HEK293 (cell line): Measurements from ENCODE around the gene AKT3.

Experiments used
- CTCF ChIA-PET: fragments of 350-600 bp; formaldehyde crosslinking; extraction: SDS; loops from one replicate; lab custom pipeline; 2021; ENCODE audit warnings: antibody characterized with exemption; lab: Yijun Ruan, JAX
- POLR2A ChIA-PET: fragments of 300-600 bp; formaldehyde crosslinking; extraction: SDS; loops from one replicate; lab custom pipeline; 2020; ENCODE audit warnings: antibody characterized with exemption, inconsistent platforms; lab: Yijun Ruan, JAX
- H3K27ac ChIP-seq: fragments of 200-500 bp; sonication (Bioruptor generic); 2 replicates; pipeline ENCODE4 v1.5.1; 2014; ENCODE audit warnings: low read depth, low read length, control low read depth, inconsistent platforms; ENCODE audit errors: extremely low read depth
- H3K36me3 ChIP-seq, 2 experiments: fragments of 200-500 bp in 1 of 2; sonication (Bioruptor generic) in 1 of 2; 1 replicate in 1 of 2; 2 replicates in 1 of 2; pipeline ENCODE4 v1.5.1; 2014 to 2017; ENCODE audit warnings: inconsistent platforms in 2 of 2, low read length in 2 of 2; ENCODE audit not compliant: control insufficient read depth in 2 of 2, insufficient read depth in 1 of 2
- H3K4me1 ChIP-seq: fragments of 200-500 bp; sonication (Bioruptor generic); 2 replicates; pipeline ENCODE4 v1.5.1; 2014; ENCODE audit warnings: mild to moderate bottlenecking, low read length, inconsistent platforms; ENCODE audit not compliant: control insufficient read depth, insufficient read depth
- H3K4me3 ChIP-seq: 2 replicates; pipeline ENCODE4 v1.5.1; 2011; ENCODE audit warnings: low read depth, mild to moderate bottlenecking, control low read depth, low read length, moderate library complexity
- H3K9me3 ChIP-seq: fragments of 200-500 bp; sonication (Bioruptor generic); 2 replicates; pipeline ENCODE4 v1.5.1; 2014; ENCODE audit warnings: low read depth, low read length, inconsistent platforms; ENCODE audit not compliant: control insufficient read depth, insufficient read depth
- CTCF ChIP-seq: fragments of 450-650 bp; formaldehyde crosslinking; IDR thresholded peaks from 2 replicates; pipeline ENCODE4 v1.5.1; 2016; ENCODE audit warnings: missing biosample characterization, missing genetic modification characterization
- GLI2 ChIP-seq: fragments of 450-650 bp; formaldehyde crosslinking; IDR thresholded peaks from 2 replicates; pipeline ENCODE4; 2017; ENCODE audit warnings: missing biosample characterization, missing genetic modification characterization, low read depth, borderline replicate concordance
- KLF10 ChIP-seq: fragments of 450-650 bp; IDR thresholded peaks from 2 replicates; pipeline ENCODE4 v1.5.1; 2018; ENCODE audit warnings: missing biosample characterization, mild to moderate bottlenecking, missing genetic modification characterization
- KLF7 ChIP-seq: fragments of 450-650 bp; formaldehyde crosslinking; IDR thresholded peaks from 2 replicates; pipeline ENCODE4 v1.5.1; 2016; ENCODE audit warnings: missing biosample characterization, missing genetic modification characterization, borderline replicate concordance
- KLF8 ChIP-seq: fragments of 450-650 bp; formaldehyde crosslinking; IDR thresholded peaks from 2 replicates; pipeline ENCODE4 v1.5.1; 2016; ENCODE audit warnings: missing biosample characterization, missing genetic modification characterization
- PRDM10 ChIP-seq: fragments of 450-650 bp; formaldehyde crosslinking; IDR thresholded peaks from 2 replicates; pipeline ENCODE4 v1.5.1; 2016; ENCODE audit warnings: missing biosample characterization, missing genetic modification characterization
- ZBTB1 ChIP-seq: fragments of 450-650 bp; formaldehyde crosslinking; IDR thresholded peaks from 2 replicates; pipeline ENCODE4 v1.5.1; 2016; ENCODE audit warnings: missing biosample characterization, missing genetic modification characterization
- ZBTB8A ChIP-seq: fragments of 450-650 bp; formaldehyde crosslinking; IDR thresholded peaks from 2 replicates; pipeline ENCODE4 v1.5.1; 2016; ENCODE audit warnings: missing biosample characterization, missing genetic modification characterization
- ZNF121 ChIP-seq: fragments of 450-650 bp; formaldehyde crosslinking; IDR thresholded peaks from 2 replicates; pipeline ENCODE4 v1.5.1; 2016; ENCODE audit warnings: missing biosample characterization, missing genetic modification characterization
- ZNF175 ChIP-seq: fragments of 450-650 bp; formaldehyde crosslinking; IDR thresholded peaks from 2 replicates; pipeline ENCODE4 v1.5.1; 2016; ENCODE audit warnings: missing biosample characterization, missing genetic modification characterization
- ZNF18 ChIP-seq: fragments of 450-650 bp; formaldehyde crosslinking; IDR thresholded peaks from 2 replicates; pipeline ENCODE4 v1.5.1; 2016; ENCODE audit warnings: missing biosample characterization, missing genetic modification characterization
- ZNF2 ChIP-seq: fragments of 450-650 bp; formaldehyde crosslinking; IDR thresholded peaks from 2 replicates; pipeline ENCODE4 v1.5.1; 2016; ENCODE audit warnings: missing biosample characterization, missing genetic modification characterization
- ZNF211 ChIP-seq: fragments of 450-650 bp; formaldehyde crosslinking; IDR thresholded peaks from 2 replicates; pipeline ENCODE4 v1.5.1; 2016; ENCODE audit warnings: low read depth, missing biosample characterization, missing genetic modification characterization
- ZNF274 ChIP-seq, 2 experiments: fragments of 200-500 bp in 1 of 2; fragments of 450-650 bp in 1 of 2; sonication (Bioruptor generic) in 1 of 2; formaldehyde crosslinking in 1 of 2; IDR thresholded peaks; 2 replicates each; pipeline versions ENCODE4 v1.5.1 to v1.6.1; 2014 to 2016; ENCODE audit warnings: borderline replicate concordance in 1 of 2, inconsistent platforms in 1 of 2, low read length in 1 of 2, missing biosample characterization in 1 of 2, missing genetic modification characterization in 1 of 2
- ZNF354C ChIP-seq: fragments of 450-650 bp; formaldehyde crosslinking; IDR thresholded peaks from 2 replicates; pipeline ENCODE4 v1.5.1; 2016; ENCODE audit warnings: missing biosample characterization, missing genetic modification characterization, low read depth, borderline replicate concordance
- ZNF394 ChIP-seq: fragments of 450-650 bp; formaldehyde crosslinking; IDR thresholded peaks from 2 replicates; pipeline ENCODE4 v1.5.1; 2016; ENCODE audit warnings: missing biosample characterization, missing genetic modification characterization, mild to moderate bottlenecking, moderate library complexity, borderline replicate concordance
- ZNF473 ChIP-seq: fragments of 450-650 bp; formaldehyde crosslinking; IDR thresholded peaks from 2 replicates; pipeline ENCODE4 v1.5.1; 2017; ENCODE audit warnings: missing biosample characterization, missing genetic modification characterization
- ZNF488 ChIP-seq: fragments of 450-650 bp; formaldehyde crosslinking; IDR thresholded peaks from 2 replicates; pipeline ENCODE4 v1.5.1; 2016; ENCODE audit warnings: missing biosample characterization, missing genetic modification characterization
- ZNF521 ChIP-seq: fragments of 450-650 bp; formaldehyde crosslinking; IDR thresholded peaks from 2 replicates; pipeline ENCODE4 v1.5.1; 2017; ENCODE audit warnings: missing biosample characterization, mild to moderate bottlenecking, missing genetic modification characterization
- ZNF76 ChIP-seq: fragments of 450-650 bp; formaldehyde crosslinking; IDR thresholded peaks from 2 replicates; pipeline ENCODE4; 2016; ENCODE audit warnings: low read depth, missing biosample characterization, missing genetic modification characterization, borderline replicate concordance
- ZNF837 ChIP-seq: fragments of 450-650 bp; formaldehyde crosslinking; IDR thresholded peaks from 2 replicates; pipeline ENCODE4 v1.5.1; 2016; ENCODE audit warnings: missing biosample characterization, missing genetic modification characterization
- ZSCAN23 ChIP-seq: fragments of 450-650 bp; formaldehyde crosslinking; IDR thresholded peaks from 2 replicates; pipeline ENCODE4 v1.5.1; 2016; ENCODE audit warnings: missing biosample characterization, missing genetic modification characterization
- TF ChIP-seq, protein P1 (sequence below): fragments of 450-650 bp; formaldehyde crosslinking; conservative IDR thresholded peaks from 2 replicates; pipeline ENCODE4 v1.5.1; 2016; ENCODE audit warnings: low read depth, missing biosample characterization, missing genetic modification characterization

AKT3 gene

DNA sequence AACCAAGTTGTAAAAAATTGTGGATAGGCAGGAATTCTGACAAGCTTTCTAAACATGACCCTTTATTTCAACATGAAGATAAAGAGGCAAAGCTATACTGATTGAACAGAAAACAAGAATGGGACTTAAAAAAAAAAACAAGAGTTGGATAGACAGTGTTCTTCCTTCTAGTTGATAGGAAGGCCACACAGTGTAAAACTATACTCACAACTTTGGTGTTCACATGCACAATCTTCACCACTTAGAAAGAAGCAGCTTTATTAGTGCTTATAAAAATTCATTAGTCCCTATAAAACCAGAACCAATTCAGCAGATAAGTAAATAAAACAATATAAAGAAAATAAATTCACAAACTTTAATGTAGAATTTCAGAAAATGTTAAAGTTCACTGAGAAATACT, 101.8 kb downstream of the AKT3 start:
- CTCF ChIA-PET: interaction anchor here (0.5 to 1.9 kb wide), 29 partner anchors 10 to 1046 kb away, joined by 3 to 23 read pairs (median 4); no protein-coding TSS in a partner anchor
- POLR2A ChIA-PET: no interaction called here
- Histone ChIP-seq H3K4me3 (no peak overlapping the region), H3K9me3 (no peaks in the 10 kb centered on the region), H3K27ac (no peak overlapping the region), H3K36me3 (peaks cover 0 to 6% of the 10 kb centered on the region in 2 experiments; a peak in 1 of 3 replicates), H3K4me1 (no peaks in the 10 kb centered on the region)
- TF ChIP-seq ZBTB8A (tag by site-specific recombination) (no peak), ZNF121 (tag by site-specific recombination) (no peak), PRDM10 (tag by site-specific recombination) (no peak), KLF10 (tag by site-specific recombination) (no peak), ZNF837 (tag by site-specific recombination) (no peak), ZNF2 (no peak), ZNF274 (IDR thresholded peaks at IDR 0.05; ENCODE audit: low read length) (no peak), ZNF274 (tag by site-specific recombination; IDR thresholded peaks at IDR 0.05; ENCODE audit: borderline replicate concordance) (no peak), ZNF521 (no peak), KLF8 (tag by site-specific recombination) (no peak), ZNF76 (tag by site-specific recombination) (no peak), ZNF175 (tag by site-specific recombination) (no peak), ZSCAN23 (tag by site-specific recombination) (no peak), CTCF (tag by site-specific recombination) (no peak), ZNF211 (tag by site-specific recombination) (no peak), GLI2 (no peak)

DNA sequence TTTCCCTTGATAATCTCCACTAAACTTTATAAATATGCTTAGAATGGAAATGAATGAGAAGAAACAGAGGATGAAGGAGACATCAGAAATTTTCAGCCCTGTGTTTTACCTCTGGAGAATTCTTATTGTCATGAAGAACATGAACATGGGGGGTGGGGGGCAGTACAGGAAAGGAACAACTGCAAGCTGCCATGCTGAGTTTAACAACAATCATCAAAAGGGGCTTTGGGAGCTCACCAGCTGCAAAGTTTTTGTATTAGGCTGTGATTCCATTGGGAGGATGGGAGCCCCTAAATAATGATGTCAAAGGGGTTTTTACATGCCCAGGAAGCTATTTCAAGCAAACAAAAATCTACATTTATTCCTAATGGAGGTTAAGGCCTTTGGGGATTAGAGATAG, 103.3 kb downstream of the AKT3 start:
- Histone ChIP-seq H3K9me3 (no peaks in the 10 kb centered on the region), H3K27ac (no peak overlapping the region), H3K4me3 (no peak overlapping the region), H3K4me1 (no peaks in the 10 kb centered on the region), H3K36me3 (peaks cover 0 to 6% of the 10 kb centered on the region in 2 experiments; a peak in 1 of 3 replicates)
- ChIA-PET POLR2A (no interaction called here), CTCF (interaction anchor here (0.6 kb wide), 1 partner anchor 403 kb away, joined by 4 read pairs; no protein-coding TSS in a partner anchor)
- TF ChIP-seq ZNF488 (tag by site-specific recombination) (no peak), ZNF394 (tag by site-specific recombination) (no peak), ZBTB1 (no peak), KLF7 (tag by site-specific recombination) (no peak), ZNF18 (tag by site-specific recombination) (no peak), ZNF473 (tag by site-specific recombination) (no peak), ZNF354C (tag by site-specific recombination) (no peak)
- TF ChIP-seq, protein P1, sequence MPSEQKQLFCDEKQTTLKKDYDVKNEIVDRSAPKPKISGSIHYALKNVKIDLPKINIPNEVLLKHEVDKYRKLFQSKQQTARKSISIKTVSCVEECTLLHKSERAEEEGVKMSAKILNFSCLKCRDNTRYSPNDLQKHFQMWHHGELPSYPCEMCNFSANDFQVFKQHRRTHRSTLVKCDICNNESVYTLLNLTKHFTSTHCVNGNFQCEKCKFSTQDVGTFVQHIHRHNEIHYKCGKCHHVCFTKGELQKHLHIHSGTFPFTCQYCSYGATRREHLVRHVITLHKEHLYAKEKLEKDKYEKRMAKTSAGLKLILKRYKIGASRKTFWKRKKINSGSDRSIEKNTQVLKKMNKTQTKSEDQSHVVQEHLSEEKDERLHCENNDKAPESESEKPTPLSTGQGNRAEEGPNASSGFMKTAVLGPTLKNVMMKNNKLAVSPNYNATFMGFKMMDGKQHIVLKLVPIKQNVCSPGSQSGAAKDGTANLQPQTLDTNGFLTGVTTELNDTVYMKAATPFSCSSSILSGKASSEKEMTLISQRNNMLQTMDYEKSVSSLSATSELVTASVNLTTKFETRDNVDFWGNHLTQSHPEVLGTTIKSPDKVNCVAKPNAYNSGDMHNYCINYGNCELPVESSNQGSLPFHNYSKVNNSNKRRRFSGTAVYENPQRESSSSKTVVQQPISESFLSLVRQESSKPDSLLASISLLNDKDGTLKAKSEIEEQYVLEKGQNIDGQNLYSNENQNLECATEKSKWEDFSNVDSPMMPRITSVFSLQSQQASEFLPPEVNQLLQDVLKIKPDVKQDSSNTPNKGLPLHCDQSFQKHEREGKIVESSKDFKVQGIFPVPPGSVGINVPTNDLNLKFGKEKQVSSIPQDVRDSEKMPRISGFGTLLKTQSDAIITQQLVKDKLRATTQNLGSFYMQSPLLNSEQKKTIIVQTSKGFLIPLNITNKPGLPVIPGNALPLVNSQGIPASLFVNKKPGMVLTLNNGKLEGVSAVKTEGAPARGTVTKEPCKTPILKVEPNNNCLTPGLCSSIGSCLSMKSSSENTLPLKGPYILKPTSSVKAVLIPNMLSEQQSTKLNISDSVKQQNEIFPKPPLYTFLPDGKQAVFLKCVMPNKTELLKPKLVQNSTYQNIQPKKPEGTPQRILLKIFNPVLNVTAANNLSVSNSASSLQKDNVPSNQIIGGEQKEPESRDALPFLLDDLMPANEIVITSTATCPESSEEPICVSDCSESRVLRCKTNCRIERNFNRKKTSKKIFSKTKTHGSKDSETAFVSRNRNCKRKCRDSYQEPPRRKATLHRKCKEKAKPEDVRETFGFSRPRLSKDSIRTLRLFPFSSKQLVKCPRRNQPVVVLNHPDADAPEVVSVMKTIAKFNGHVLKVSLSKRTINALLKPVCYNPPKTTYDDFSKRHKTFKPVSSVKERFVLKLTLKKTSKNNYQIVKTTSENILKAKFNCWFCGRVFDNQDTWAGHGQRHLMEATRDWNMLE (tag by site-specific recombination): no peak
